ENCODE results near the gene VPS4B.

VPS4B gene

DNA sequence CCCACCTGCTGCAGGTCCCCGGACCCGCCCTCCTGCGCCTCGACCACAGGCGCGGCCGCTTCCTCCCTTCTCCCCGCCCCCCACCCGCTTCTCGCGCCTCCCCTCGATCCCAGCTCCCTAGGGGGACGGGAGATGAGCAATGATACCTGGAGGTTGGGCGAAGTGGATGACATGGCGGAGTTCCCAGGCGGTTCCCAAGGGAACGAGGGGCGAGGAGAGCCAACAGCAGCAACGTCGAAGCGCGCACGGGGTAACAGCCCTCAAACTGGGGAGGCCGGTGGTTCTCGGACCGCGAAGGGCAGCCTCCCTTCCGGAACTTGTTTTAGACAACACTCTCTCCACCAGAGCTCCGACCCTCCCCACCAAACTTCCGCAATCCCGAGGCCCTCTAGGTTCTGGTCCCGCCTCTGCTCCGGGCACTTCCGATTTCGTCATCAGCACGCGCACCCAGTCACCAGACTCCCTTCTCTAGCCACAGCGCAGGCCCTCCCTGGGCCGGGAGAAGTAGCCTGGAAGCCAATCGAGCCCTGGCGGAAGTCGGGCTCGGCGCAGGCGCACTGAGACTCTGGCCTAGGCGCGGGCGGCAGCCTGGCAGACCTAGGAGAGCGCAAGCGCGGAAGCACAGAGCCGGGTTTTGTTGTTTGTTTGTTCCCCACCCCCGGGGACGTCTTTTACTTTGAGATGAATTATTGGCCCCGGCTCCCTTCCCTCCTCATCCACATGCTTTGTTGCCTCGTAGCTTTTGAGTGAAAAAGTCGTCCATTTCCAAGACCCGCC, at the start of gene VPS4B:
Gene VPS4B (minus strand): TSS at position 390 of the 777 bp plus-strand sequence. CDS start 217 bp downstream, at position 173.
- TF ChIP-seq, protein P1, sequence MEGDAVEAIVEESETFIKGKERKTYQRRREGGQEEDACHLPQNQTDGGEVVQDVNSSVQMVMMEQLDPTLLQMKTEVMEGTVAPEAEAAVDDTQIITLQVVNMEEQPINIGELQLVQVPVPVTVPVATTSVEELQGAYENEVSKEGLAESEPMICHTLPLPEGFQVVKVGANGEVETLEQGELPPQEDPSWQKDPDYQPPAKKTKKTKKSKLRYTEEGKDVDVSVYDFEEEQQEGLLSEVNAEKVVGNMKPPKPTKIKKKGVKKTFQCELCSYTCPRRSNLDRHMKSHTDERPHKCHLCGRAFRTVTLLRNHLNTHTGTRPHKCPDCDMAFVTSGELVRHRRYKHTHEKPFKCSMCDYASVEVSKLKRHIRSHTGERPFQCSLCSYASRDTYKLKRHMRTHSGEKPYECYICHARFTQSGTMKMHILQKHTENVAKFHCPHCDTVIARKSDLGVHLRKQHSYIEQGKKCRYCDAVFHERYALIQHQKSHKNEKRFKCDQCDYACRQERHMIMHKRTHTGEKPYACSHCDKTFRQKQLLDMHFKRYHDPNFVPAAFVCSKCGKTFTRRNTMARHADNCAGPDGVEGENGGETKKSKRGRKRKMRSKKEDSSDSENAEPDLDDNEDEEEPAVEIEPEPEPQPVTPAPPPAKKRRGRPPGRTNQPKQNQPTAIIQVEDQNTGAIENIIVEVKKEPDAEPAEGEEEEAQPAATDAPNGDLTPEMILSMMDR (IDR thresholded peaks at IDR 0.05; ENCODE audit: borderline replicate concordance, insufficient read depth, low read depth, low read length): no peak
- H3K4me3 ChIP-seq (ENCODE audit: low read depth, low read length): peak within 1 kb of the TSS; percentile 90

DNA sequence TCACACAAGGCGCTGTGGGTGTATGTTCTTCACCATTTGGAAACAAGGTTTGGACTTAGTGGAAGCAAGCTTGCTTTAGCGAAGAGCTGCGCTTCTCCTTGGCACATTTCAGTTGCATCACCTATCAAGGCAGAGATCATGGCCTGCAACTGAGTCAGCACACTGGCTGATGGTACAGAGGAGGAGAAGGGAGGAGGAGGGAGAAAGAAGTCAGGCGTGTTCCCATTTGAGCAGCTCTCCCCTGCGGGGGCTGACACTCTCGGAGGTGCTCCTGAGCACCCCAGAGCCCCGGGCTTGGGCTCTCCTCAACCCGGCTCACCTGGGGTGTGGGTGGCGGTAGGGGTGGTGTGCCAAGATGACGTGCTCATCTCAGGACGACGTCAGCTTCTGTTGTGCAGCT, 48.5 kb upstream of the VPS4B start:
- TF ChIP-seq, protein P1 (IDR thresholded peaks at IDR 0.05; ENCODE audit: borderline replicate concordance, insufficient read depth, low read depth, low read length): no peak
- no peak overlapping the region for H3K4me3 ChIP-seq (ENCODE audit: low read depth, low read length)

DNA sequence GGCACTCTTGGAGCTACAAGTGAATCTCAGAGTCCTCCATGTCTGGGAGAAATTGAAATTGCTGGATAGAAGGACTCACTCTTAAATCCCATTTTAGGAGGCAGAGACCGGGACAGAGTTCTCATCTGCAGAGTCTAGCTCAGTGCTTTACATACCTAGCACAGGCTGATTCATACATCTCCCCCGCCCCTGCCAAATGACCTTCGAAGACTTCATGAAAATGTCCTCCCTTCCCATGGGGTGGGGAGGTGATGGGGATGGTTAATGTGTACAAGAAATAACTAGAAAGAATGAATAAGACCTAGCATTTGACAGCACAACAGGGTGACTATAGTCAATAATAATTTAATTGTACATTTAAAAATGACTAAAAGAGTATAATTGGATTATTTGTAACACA, 46.3 kb upstream of the VPS4B start:
- TF ChIP-seq, protein P1 (IDR thresholded peaks at IDR 0.05; ENCODE audit: borderline replicate concordance, insufficient read depth, low read depth, low read length): no peak
- no peak overlapping the region for H3K4me3 ChIP-seq (ENCODE audit: low read depth, low read length)

DNA sequence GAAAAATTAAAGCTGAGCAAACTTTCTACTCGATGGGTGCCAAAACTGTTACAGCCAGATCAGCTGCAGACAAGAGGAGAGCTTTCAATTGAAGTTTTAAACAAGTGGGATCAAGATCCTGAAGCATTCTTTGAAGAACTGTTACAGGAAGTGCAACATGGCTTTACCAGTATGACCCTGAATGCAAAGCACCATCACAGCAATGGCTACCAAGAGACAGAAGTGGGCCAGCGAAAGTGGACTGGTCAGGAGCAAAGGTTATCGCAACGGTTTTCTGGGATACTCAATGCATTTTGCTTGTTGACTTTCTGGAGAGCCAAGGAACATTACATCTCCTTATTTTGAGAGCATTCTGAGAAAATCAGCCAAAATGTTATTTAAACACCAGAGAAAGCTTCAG, 45.4 kb upstream of the VPS4B start:
- TF ChIP-seq, protein P1 (IDR thresholded peaks at IDR 0.05; ENCODE audit: borderline replicate concordance, insufficient read depth, low read depth, low read length): no peak
- H3K4me3 ChIP-seq (ENCODE audit: low read depth, low read length): no peak overlapping the region

DNA sequence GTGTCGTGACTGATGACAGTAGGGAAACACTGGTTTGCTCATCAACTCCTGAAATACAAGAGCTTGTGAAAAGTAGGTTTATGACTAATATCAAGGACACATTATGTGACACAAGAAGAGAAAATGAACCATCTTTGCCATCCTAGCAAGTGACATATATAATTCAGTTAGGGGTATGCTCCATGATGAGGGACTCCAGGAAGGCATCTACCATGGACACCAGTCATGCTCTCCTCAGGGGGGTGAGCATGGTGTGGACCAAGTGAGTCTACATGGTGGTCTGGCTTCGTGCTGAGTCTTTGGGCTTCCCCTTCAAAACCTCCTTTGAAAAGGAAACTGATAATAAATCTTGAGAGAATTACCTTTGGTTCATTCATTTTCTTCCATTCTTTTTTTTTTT, 42.8 kb upstream of the VPS4B start:
- TF ChIP-seq, protein P1 (IDR thresholded peaks at IDR 0.05; ENCODE audit: borderline replicate concordance, insufficient read depth, low read depth, low read length): no peak
- no peak overlapping the region for H3K4me3 ChIP-seq (ENCODE audit: low read depth, low read length)

DNA sequence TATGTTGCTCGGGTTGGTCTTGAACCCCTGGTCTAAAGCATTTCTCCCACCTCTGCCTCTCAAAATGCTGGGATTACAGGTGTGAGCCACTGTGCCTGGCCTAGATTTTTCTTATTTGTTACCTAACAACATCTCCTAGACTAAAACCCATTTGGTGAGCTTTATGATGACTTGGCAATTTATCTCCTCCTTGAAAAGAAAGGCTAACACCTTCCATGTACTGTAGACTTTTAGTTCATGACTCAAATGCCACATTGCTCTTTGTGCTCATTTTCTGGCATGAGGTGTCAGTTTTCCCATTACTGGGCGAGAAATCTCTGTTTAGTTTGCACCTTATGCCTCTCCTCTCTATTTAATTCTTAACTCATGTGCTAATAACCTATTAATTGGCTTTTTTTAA, 42.2 kb upstream of the VPS4B start:
- TF ChIP-seq, protein P1 (IDR thresholded peaks at IDR 0.05; ENCODE audit: borderline replicate concordance, insufficient read depth, low read depth, low read length): no peak
- no peak overlapping the region for H3K4me3 ChIP-seq (ENCODE audit: low read depth, low read length)

DNA sequence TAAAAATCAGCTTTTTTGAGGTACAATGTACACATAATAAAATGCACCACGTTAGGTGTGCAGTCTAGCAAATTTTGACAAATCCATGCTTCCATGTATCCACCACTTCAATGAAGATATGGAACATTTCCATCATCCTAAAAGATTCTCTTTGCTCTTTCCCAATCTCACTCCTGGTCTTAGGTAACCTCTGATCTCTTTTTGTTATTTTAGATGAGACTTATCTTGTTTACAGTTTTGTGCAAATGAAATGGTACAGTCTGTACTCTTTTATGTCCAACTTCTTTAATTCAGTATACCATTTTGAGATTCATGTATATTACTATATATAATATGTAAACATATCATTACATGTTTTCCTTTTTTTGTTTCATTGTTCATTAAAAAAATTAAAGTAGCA, 38.1 kb upstream of the VPS4B start:
- no peak overlapping the region for H3K4me3 ChIP-seq (ENCODE audit: low read depth, low read length)
- TF ChIP-seq, protein P1 (IDR thresholded peaks at IDR 0.05; ENCODE audit: borderline replicate concordance, insufficient read depth, low read depth, low read length): no peak
